Mucosa of descending colon (tissue), 3 donors: ENCODE data around the gene GINS1. TPM values are rescaled to one million over a fixed set of nuclear protein-coding genes. Genes with fewer than 3 reads are reported as not detected.

Experiments
- ATAC-seq: fragments of 200-7000 bp; cut with Tn5 transposase; one replicate; pipeline ENCODE4 v1.9.1; 2020; ENCODE audit warnings: mild to moderate bottlenecking, moderate library complexity
- DNase-seq, 3 donors: peaks; one replicate each; pipeline ENCODE4 v3.0.0-alpha.2; 2020
- H3K36me3 ChIP-seq: fragments of 200-600 bp; one replicate; pipeline ENCODE4 v1.8.0; 2021; ENCODE audit warnings: low read depth, mild to moderate bottlenecking
- H3K4me1 ChIP-seq: fragments of 200-600 bp; one replicate; pipeline ENCODE4 v1.8.0; 2021; ENCODE audit warnings: low read depth, mild to moderate bottlenecking
- H3K4me3 ChIP-seq: fragments of 200-600 bp; one replicate; pipeline ENCODE4 v1.8.0; 2021; ENCODE audit warnings: mild to moderate bottlenecking
- H3K9me3 ChIP-seq: fragments of 200-600 bp; one replicate; pipeline ENCODE4 v1.8.0; 2021; ENCODE audit warnings: mild to moderate bottlenecking
- CTCF ChIP-seq: fragments of 200-600 bp; IDR thresholded peaks from one replicate; pipeline ENCODE4 v1.8.0; 2022; ENCODE audit warnings: antibody characterized with exemption, mild to moderate bottlenecking
- intact Hi-C, 2 donors: fragments of 100-400 bp; cut with DNase I in 1 of 2; cut with micrococcal nuclease in 1 of 2; formaldehyde crosslinking; loops; one replicate each; pipeline versions ENCODE4 v1.11.0 to v1.11.1; 2022; cut with DNase I, micrococcal nuclease
- total RNA-seq, 3 donors: library from RNA; stranded (reverse); fragmentation: NEBNext Ultra II Directional in 2 of 3; extraction: Animal tissue kit (Norgen Biotek cat#: 25700) in 2 of 3; gene quantifications; one replicate each; pipeline versions ENCODE4 v1.2.1 to v1.2.4, GENCODE V29; 2021 to 2023
- donor health status: DM: no; HTN: no; CAD: no; lungs with moderate emphysema.
- donor health status: DM: no; HTN: no; CAD: no.
- donor health status: DM: no; HTN: yes; CAD: no.

Gene GINS1
- total RNA-seq, 3 donors from 2014 or later = 1.8 to 8.6 (median 1.9) TPM

GRCh38 chr20:25479638-25480037 is 72.2 kb downstream of the GINS1 start:
- intact Hi-C loops = no loop called here
- H3K4me3 ChIP-seq = no peak overlapping the region
- no peak for DNase-seq
- no peak for ATAC-seq
- no peak for TF ChIP-seq CTCF
- H3K36me3 ChIP-seq = no peaks in the 10 kb centered on the region
- H3K9me3 ChIP-seq = no peaks in the 10 kb centered on the region
- no peaks in the 10 kb centered on the region for H3K4me1 ChIP-seq

- no peaks in the 10 kb centered on the region for H3K36me3 ChIP-seq
- no peak for DNase-seq
- TF ChIP-seq CTCF = no peak
- no peak for ATAC-seq
- intact Hi-C loops = no loop called here
- no peaks in the 10 kb centered on the region for H3K4me1 ChIP-seq
- no peaks in the 10 kb centered on the region for H3K9me3 ChIP-seq
- no peak overlapping the region for H3K4me3 ChIP-seq
These were observed 72.7 kb downstream of the GINS1 start for GRCh38 chr20:25480156-25480555.

- ATAC-seq = no peak
- no peak overlapping the region for H3K4me3 ChIP-seq
- no peaks in the 10 kb centered on the region for H3K36me3 ChIP-seq
These were observed 73.3 kb downstream of the GINS1 start for GRCh38 chr20:25480797-25481196.

GRCh38 chr20:25481235-25481917 is 73.9 kb downstream of the GINS1 start:
- no peak for ATAC-seq
- no peak overlapping the region for H3K4me3 ChIP-seq
- no peaks in the 10 kb centered on the region for H3K36me3 ChIP-seq
- no peak for DNase-seq
- intact Hi-C loops = no loop called here
- H3K9me3 ChIP-seq = no peaks in the 10 kb centered on the region
- TF ChIP-seq CTCF = no peak
- no peaks in the 10 kb centered on the region for H3K4me1 ChIP-seq

More at GRCh38 chr20:25480797-25481196, 73.3 kb downstream of the GINS1 start:
- TF ChIP-seq CTCF = no peak
- intact Hi-C loops = no loop called here
- Histone ChIP-seq H3K4me1 (no peaks in the 10 kb centered on the region), H3K9me3 (no peaks in the 10 kb centered on the region)
- DNase-seq = no peak

- Histone ChIP-seq H3K4me1 (no peaks in the 10 kb centered on the region), H3K36me3 (no peaks in the 10 kb centered on the region), H3K4me3 (no peak overlapping the region), H3K9me3 (no peaks in the 10 kb centered on the region)
- DNase-seq = no peak
- no peak for TF ChIP-seq CTCF
- ATAC-seq = no peak
- intact Hi-C loops = no loop called here
These were observed 74.4 kb downstream of the GINS1 start for GRCh38 chr20:25481918-25482253.
